K562 (cell line): ENCODE measurements around the gene ODR4.

Experiments used
- BRCA1 ChIP-seq, 2 experiments: fragments of 450-650 bp in 1 of 2; sonication (generic) in 1 of 2; formaldehyde crosslinking in 1 of 2; IDR thresholded peaks; 2 replicates each; pipeline versions ENCODE4 v1.5.0 to v1.6.1; 2017 to 2020; ENCODE audit warnings: mild to moderate bottlenecking in 1 of 2, missing genetic modification reagents in 1 of 2
- CUX1 ChIP-seq: fragments of 200-800 bp; sonication (Bioruptor generic); IDR thresholded peaks from 2 replicates; pipeline ENCODE4 v1.6.1; 2016; ENCODE audit warnings: missing genetic modification characterization, missing compliant biosample characterization
- ELF1 ChIP-seq: fragments of 200-800 bp; sonication (Bioruptor generic); IDR thresholded peaks from 2 replicates; pipeline ENCODE4 v1.6.1; 2016; ENCODE audit warnings: missing genetic modification characterization, missing compliant biosample characterization
- FUS ChIP-seq: fragments of 200-400 bp; formaldehyde crosslinking; optimal IDR thresholded peaks from 2 replicates; pipeline ENCODE3; 2017; ENCODE audit warnings: low read depth, low read length
- GABPA ChIP-seq: fragments of 200-800 bp; sonication (Bioruptor generic); conservative IDR thresholded peaks from 2 replicates; pipeline ENCODE4 v1.6.1; 2016; ENCODE audit warnings: low read depth, missing genetic modification characterization, missing compliant biosample characterization
- HMG20B ChIP-seq: fragments of 250-450 bp; sonication (Bioruptor Pico); IDR thresholded peaks from 2 replicates; pipeline ENCODE4 v1.5.0; 2021; ENCODE audit warnings: mild to moderate bottlenecking
- MBD1 ChIP-seq: fragments of 250-450 bp; sonication (Bioruptor Pico); IDR thresholded peaks from 2 replicates; pipeline ENCODE4 v1.8.0; 2022; ENCODE audit warnings: inconsistent platforms
- PCBP1 ChIP-seq: fragments of 200-400 bp; formaldehyde crosslinking; IDR thresholded peaks from 2 replicates; pipeline ENCODE4 v1.6.1; 2018; ENCODE audit warnings: mild to moderate bottlenecking, low read depth, low read length; ENCODE audit not compliant: poor library complexity, severe bottlenecking
- PHB2 ChIP-seq: fragments of 450-650 bp; IDR thresholded peaks from 2 replicates; pipeline ENCODE4 v1.6.1; 2017; ENCODE audit warnings: low read depth
- RNF2 ChIP-seq: sonication (generic); IDR thresholded peaks from 2 replicates; pipeline ENCODE4 v1.6.1; 2016
- STAG1 ChIP-seq: sonication (generic); formaldehyde crosslinking; IDR thresholded peaks from 2 replicates; pipeline ENCODE4 v1.5.0; 2020; ENCODE audit warnings: missing genetic modification reagents, borderline replicate concordance
- ZBTB33 ChIP-seq: sonication (generic); formaldehyde crosslinking; IDR thresholded peaks from 2 replicates; pipeline ENCODE4 v1.8.1; 2023; ENCODE audit warnings: mild to moderate bottlenecking, missing genetic modification reagents

- TF ChIP-seq ELF1 (tag) (no peak), MBD1 (no peak), HMG20B (CRISPR knock-in tag) (no peak), CUX1 (CRISPR knock-in tag) (no peak), STAG1 (CRISPR knock-in tag) (no peak), FUS (no peak), RNF2 (no peak), PCBP1 (no peak), PHB2 (no peak), GABPA (tag) (no peak), ZBTB33 (no peak), BRCA1 (IDR thresholded peaks at IDR 0.05) (no peak), BRCA1 (CRISPR knock-in tag; IDR thresholded peaks at IDR 0.05) (no peak)
These were observed 79.3 kb downstream of the ODR4 start for GRCh38 chr1:186454981-186455380.
